Occipital lobe (tissue), 2 donors: ENCODE results near the gene S100A9. TPM values are rescaled to one million over a fixed set of nuclear protein-coding genes. Genes with fewer than 3 reads are reported as not detected.
"Not testable (repeated sequence)": the region's sequence is repeated elsewhere in the genome, so short reads cannot be mapped to it uniquely, and the experiment has no call there.

ENCODE experiments used
- DNase-seq: peaks from one replicate; lab custom pipeline; 2025; lab: John Stamatoyannopoulos, UW
- total RNA-seq: library from RNA; depleted of rRNA; stranded (reverse); fragments of >200 nt; gene quantifications from one replicate; pipeline ENCODE4 v1.2.3, GENCODE V29; 2014

S100A9 gene
- total RNA-seq, 1 donor from 2014 or later = 26.5 TPM

DNA sequence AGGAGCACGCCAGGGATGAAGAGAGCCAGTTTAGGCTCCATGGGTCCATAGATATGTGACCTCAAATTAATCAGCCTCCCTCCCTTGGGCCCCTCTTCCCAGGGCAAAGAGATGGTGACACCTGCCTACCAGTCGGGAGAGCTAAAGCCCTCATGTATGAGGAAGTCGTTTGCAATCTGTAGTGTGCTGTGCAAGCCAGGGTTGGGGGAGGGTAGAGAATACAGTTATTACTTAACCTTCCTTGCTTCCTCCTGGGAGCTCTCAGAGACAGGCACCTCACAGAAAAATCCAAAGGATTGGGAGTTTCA lies 13.0 kb upstream of the S100A9 start:
- DNase-seq = no peak

DNA sequence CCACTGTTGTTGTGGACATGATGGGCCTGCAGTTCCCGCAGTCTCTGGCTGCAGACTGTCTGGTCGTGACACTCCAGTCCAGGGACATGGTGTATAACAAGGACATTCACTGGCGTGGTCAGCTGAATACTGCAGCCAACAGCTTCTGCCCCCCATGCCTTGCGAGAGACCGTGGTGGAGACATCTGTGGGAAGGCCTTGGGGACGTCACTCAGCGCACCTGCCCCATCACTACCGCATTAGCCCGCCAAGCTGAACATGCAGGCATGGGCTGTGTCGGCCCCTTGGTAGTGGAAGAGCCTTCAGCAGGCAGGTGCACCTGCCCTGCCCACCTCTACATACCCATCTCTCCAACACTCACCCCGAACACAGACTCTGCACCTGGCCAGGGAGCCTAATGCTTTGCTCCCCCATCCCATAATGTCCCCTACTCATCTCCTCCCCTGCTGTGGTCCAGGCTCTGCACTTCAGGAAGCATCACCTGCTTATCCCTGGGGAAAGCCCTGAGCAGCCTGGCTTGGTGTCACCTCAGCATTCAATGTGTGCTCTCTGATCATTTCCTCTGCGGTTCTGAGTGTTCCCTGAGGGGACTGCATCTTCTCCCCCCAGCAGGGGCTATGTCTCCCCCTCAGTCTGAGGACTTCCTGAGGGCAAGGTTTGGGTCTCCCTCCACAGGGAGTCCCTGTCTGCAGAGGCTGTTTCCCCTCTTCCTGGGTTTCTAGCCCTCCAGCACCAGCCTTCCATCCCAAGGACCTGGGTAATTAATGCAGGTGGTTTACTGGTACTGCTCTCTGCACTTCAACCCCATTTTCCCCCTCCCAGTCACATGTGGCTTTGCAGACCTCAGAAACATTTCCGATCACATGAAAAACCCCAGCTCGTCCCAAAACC lies 12.2 kb upstream of the S100A9 start:
- DNase-seq = no peak

DNA sequence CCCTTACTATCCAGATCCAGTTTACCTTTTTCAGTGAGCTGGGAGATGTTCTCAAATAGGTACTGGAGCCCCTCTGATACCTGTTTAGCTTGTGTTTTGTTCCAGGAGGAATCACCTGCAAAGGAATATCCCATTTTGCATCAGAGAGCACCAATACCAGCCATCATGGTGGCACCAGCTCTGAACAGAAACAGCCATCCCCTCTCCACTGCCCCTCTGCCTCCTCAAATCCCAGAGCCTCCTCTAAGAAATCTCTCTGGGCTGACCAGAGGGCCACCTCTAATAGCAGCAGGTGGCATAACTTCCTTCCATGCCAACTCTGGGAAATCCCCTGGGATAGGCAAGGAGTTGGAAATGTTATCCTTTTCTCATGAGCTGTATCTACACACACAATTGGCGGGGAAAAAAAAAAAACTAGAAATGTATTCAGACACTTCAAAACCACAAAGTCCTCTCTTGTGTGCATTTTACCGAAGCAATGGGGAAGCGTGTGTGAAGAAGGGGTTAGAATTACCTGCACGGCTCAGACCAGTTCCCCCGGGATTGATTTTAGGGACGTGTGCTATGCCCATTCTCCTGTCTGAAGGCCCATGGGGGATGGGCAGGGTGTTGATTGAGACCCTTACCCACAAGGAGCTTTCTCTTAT lies 11.5 kb upstream of the S100A9 start:
- DNase-seq = no peak

DNA sequence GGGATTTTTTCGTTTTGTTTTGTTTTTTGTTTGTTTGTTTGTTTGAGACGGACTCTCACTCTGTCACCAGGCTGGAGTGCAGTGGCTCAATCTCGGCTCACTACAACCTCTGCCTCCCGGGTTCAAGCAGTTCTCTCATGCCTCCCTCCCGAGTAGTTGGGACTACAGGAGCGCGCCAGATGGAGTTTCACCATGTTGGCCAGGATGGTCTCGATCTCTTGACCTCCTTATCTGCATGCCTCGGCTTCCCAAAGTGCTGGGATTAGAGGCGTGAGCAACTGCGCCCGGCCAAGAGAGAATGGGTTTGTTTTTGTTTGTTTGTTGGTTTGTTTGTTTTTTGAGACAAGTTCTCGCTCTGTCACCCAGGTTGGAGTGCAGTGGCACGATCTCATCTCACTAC lies 10.6 kb upstream of the S100A9 start:
- DNase-seq = not testable (repeated sequence)

DNA sequence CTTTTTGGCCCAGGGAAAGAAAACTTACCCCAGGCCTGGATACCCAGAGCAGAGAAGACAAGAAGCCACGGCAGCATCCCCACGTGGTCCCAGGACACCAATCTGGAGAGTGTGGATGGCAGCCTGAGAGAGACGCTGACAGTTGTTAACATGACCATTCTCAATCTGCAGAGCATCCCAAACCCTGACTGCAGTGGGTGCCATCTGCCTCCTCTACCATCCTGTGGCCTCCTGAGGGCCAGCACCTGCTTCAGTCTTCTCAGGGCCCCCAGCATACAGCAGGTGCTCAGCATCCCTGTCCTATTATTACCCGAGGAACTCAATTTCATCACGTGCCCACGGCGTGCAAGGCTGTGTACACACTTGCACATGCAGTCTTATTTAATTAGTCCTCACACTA lies 9.8 kb upstream of the S100A9 start:
- no peak for DNase-seq

DNA sequence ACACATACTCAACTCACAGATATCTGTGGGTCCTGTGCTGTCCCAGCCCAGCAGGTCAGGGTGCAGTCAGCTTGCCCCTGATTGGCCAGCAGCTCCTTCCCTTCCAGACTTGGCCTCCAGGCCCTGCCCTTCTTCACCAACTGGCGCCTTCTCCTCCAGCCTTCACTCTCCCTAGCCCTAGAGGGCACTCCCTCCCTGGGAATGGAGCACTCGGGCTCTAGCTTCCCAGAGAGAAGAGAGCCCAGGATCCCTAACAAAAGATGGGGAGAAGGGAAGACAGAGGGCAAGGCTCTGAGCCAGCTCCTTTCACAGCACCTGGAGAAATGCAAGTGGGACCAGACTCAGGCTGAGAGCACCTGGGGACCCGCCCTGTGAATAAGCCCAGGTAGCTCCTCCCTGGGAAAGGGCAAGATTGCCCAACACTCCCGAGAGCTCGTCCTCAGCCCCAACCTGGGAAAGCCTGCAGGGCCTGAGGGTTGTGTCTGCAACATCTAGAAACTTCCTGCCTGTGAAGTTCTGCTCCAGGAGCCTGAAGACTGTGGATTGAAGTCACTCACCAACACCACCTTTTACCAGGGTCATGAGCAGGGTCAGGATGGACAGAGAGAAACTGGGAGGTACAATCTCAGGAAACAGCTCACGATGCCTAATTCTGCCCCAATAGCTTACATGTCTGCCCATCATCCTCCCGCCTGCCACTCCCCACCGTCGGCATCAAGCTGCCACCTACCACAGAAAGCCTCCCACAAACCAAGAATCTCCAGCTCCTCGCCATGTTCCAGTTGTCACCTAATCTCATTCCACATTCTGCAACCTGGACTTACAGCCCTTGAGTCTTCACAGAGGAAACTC lies 8.9 kb upstream of the S100A9 start, which contains the start of gene PGLYRP4:
Gene PGLYRP4, minus strand, starts transcription at position 331 of the 852 bp plus-strand sequence. CDS start 909 bp downstream, outside the sequence.
- DNase-seq = no peak

DNA sequence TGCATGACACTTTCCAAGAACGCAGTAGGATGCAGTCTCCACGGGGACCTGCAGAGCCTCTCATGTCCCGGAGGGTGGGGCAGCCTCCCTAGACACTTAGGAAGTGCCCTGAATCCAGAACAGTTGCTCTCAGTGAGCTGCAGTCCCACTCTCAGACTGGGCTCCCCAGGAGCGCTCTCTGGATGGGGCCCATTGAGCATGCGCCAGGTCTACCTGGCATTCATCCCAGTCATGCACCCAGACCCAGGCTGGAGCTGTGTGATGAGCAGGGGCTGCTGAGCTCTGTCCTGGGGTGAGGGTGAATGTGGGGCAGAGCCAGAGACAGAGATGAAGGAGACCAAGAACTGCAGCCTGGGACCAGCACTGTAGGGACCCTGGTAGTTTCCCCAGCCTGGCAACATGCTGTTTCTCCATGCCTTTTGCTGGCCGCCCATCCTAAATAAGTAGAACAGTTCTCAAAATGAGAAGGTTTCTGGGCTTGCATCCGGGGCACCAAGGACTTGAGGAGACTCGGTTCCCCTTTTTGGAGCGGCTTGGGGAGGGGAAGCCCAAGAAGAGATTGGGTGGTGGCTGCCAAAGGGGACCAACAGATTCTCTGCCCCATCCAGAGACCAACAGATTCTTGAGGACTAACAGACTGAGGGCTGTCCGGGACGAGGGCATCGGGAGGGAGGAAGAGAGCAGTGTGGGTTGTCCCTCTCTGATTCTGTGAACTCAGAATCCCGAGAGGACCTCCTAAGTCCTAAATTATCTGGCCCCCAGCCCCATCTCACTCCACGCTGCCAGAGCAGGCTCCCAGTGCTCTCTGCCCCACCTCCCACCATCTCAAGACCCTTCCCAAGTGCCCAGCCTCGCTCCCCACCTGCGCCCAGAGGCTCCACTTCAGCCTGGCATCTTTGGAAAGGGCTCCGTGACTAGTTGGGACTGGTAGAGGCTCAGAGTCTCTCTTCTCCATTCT lies 8.0 kb upstream of the S100A9 start:
- no peak for DNase-seq

DNA sequence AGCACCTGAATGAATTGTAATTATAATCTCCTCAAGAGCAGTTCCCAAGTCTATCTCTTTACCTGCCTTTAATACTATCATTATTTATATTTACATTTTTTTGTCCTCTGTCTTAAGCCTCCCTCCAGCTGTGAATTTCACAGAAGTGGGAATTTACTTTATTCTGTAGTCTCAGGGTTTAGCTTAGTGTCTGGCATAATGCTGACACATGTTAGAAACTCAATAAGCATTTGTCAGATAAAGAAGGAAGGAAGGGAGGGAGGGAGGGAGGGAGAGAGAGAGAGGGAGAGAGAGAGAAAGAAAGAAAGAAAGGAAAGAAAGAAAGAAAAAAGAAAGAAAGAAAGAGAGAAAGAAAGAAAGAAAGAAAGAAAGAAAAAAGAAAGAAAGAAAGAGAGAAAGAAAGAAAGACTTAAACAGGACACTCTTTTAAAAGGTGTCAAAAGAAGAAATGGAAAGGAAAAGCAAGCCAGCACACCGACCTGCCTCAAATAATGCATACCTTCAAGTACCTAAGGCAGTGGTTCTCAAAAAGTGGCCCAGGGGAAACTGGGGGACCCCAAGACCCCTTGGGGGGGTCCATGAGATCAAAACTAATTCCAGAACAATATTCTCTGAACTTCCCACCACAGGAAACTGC lies 7.2 kb upstream of the S100A9 start:
- DNase-seq = no peak

DNA sequence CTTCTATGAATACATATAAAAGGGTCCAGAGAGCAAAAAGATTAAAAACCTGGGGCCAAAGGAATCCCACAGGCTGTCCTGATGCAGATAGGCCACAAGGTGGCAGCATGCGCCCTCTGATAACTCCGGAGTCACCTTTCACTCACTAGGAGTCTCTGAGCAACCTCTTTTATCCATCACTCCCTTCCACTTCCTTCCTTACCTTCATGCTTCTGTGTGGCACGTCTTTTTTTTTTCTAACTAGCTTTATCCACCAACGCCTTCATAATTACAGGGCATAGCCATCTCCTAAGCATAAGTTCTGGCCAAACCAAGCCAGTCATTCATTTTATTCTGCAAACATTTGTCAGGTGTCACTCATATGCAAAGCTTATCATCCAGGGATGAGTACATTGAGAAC lies 5.1 kb upstream of the S100A9 start:
- peak; percentile 31 for DNase-seq

DNA sequence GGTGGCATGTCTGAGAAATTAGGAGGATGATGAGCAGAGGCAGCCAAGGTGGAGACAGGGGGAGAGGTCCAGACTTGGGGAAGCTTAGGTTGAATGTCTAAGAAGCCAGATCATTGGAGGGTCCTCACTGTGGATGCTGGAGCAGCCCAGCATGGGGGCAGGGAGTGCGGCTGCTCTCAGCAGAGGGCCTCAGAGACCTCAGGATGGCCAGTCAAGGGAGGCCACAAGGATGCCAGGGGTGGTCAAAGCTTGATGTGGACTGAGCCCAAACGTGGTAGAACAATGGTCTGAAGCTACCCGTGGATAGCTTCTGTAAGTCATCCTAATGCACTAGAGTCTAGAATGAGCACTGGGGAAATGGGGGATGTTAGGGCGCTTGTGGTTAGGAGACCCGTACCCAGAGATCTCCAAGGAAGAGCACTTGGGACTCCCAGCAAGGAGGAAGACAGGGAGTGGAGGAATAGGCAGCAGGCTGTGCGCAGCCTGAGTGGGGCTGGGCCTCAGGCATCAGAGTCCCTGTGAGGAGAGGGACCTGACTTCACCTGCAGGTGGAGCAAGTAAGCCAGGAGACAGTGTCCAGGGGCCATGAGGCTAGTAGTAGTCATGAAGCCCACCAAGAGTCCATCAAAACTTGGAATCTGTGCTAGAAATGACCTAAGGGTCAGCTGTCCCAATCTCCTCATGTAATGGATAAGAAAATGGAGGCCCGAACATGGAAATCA lies 4.3 kb upstream of the S100A9 start:
- no peak for DNase-seq

DNA sequence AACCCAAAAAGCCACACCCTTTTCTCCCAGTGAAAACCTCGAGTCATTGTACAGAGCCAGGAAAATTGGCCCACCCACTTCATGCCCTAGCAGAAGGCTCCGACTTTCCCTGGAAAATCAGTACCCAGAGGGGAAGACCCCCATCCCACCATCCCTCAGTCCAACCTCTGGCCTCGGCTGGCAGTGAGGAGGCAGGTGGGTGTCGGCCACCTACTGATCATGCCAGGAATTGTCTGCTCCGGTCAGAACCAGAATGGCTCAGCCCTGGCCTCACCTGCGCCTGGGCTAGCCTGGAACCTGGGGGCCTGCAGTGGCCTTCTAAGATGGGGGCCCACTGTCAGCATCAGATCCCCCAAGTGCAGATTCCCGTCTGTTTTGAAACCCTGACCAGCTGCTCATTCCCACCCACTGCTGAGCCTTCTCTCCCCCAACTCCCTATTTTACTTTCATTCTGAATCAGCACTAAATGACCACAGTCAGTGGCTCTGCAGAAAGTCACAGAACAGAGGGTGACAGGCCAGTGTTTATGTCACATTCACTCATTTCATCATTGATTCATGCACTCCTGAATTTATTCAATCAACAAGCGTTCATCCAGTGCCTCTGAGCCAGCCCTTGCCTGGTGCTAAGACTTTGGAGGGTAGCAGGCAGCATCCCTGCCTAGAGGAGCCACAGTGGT lies 3.0 kb upstream of the S100A9 start:
- no peak for DNase-seq

DNA sequence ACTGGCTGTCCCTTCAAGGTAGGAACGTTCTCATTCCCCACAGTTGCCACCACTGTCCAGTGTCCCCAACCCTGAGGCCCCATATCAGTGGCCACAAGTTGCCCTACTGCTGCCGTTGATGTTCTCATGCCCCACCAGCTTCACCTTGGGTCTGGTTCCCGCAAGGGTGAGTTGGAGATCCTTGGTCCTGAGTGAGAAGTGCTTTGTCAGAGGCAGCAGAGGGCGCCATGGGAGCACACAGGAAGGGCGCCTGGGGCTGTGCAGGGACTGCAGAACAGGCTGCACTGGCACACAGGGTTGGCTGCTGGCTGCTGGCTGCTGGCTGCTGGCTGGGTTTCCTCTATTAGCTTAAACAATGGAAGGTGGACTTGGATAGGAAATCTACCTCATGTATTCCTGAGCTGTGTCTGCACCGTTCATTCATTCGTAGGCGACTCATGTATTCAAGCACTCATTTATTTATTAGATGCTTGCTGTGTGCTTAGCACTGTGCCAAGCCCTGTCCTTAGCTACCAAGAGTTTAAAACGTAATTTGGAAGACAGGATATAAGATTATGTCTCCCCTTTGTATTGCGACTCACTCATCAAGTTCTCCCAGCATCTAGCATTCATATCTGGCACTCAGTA lies 2.1 kb upstream of the S100A9 start:
- no peak for DNase-seq

DNA sequence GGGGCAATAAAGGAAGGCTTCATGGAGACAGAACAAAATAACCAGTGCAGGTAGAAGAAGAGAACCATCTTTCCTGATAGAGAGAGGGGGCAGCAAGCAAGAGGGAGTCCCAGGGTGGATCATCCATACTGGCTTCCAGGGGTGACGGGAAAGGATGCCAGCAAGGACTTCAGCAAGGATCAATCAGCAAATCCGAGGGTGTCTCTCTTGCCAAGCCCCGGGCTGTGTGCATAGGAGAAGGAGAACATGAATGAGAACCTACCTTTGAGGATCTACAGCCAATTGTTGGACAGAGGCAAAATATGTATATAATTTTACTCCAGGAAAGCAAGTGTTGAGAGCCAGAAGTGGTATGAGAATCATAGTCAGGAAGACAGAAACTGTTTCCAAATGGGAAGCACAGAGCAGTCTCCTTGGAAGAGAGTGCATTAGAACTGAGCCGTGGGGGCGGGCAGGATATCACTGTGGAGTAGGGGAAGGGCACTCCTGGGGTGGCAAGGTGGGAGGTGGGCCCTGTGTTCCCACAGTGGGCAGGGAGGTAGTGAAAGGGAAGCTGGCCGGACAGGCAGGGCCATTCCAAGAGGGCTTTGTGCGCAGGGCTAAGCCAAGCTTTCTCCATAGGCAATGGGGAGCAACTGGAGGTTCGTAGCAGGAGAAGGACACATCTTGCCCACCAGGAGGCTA lies 1.1 kb upstream of the S100A9 start:
- DNase-seq = no peak

DNA sequence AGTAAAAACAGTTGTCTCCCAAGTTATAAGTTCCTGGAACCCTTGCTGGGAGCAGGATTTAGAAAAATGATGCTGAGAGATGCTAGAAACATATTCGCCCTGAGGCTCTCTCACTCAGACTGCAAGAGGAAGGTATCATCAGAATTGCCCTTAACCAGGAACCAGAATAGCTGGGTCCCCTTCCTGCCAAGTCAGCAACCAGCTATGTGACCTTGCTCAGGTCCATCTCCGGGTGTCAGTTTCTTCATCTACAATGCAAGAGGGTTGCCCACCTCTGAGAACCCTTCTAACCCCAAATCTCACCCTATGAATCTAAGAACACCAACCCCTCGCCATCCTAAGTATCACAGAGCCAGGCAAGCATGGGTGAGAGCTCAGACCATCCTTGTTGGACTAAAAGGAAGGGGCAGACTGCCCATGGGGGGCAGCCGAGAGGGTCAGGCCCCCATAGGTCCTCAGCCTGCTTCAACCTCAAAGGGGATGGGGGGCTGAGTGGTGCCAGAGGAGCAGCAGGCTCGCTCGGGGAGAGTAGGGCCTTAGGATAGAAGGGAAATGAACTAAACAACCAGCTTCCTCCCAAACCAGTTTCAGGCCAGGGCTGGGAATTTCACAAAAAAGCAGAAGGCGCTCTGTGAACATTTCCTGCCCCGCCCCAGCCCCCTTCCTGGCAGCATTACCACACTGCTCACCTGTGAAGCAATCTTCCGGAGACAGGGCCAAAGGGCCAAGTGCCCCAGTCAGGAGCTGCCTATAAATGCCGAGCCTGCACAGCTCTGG lies 390 bp upstream of the S100A9 start:
- DNase-seq = no peak

DNA sequence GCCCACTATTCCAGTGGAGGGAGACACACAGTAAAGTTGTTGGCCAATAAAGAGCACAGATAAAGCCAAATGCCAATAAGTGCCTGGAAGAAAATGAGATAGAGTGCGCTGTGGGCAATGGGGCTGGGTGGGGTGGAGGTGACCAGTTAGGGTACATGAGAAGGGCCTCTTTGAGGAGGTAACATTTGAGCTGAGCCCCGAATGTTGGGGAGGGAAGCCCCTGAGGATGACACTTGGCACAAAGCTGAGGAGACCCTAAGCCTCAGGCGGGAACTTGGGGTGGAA lies 979 bp downstream of the S100A9 start:
- DNase-seq = no peak

DNA sequence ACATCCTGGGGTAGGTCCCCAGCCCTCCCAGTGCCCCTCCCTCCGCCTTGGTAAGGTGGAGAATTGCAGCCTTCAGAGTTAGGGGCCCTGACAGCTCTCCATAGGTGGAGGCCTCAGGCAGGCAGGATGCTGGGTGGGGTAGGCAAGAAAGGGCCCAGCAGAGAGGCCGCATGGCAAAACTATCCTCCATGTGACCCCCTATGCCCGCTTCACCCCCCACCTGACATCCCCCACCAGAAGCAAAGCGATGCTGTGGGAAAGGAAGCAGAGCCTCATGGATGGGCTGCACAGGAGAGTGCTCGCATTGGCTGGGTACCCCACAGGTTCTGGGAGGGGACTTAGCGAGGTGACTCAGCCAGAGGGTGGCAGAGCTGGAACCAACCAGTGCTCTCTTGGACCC lies 1.6 kb downstream of the S100A9 start:
- DNase-seq = no peak

DNA sequence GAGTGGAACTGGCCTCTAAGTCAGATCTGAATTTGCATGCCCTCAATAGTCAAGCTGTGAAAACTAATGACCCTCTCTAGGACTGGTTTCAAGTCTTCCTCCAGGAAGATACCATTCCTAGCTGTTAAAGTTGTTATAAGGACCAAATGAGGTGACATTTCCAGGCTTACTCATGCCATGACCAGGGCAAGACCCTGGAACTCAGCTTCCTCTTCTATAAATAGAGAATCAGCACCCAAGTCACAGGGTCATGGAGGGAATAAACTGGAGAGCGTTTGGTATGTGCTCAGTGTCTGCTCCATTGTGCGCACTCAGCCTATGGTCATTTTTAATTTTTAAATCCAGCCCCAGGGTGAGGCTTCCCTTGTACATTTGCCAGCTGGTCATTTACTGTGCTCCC lies 2.5 kb downstream of the S100A9 start:
- DNase-seq = no peak
